HepG2 (cell line): ENCODE measurements around the gene JPH2. TPM values are rescaled to one million over a fixed set of nuclear protein-coding genes. Genes with fewer than 3 reads are reported as not detected.

Experiments
- CENPBD1 ChIP-seq: sonication (generic); formaldehyde crosslinking; IDR thresholded peaks from 2 replicates; pipeline ENCODE4 v1.8.0; 2022; ENCODE audit warnings: missing genetic modification reagents, low read depth, mild to moderate bottlenecking, borderline replicate concordance
- FOXJ3 ChIP-seq: sonication (generic); formaldehyde crosslinking; IDR thresholded peaks from 2 replicates; pipeline ENCODE4 v1.4.0; 2020; ENCODE audit warnings: missing genetic modification reagents, mild to moderate bottlenecking, borderline replicate concordance
- FOXO1 ChIP-seq: sonication (generic); formaldehyde crosslinking; IDR thresholded peaks from 2 replicates; pipeline ENCODE4 v1.4.0; 2020; ENCODE audit warnings: missing genetic modification reagents
- HNF1B ChIP-seq: sonication (generic); formaldehyde crosslinking; IDR thresholded peaks from 2 replicates; pipeline ENCODE4 v1.5.1; 2020; ENCODE audit warnings: mild to moderate bottlenecking, moderate library complexity, missing genetic modification reagents
- HNF4A ChIP-seq: sonication (generic); formaldehyde crosslinking; IDR thresholded peaks from 2 replicates; pipeline ENCODE4 v1.4.0; 2020; ENCODE audit warnings: missing genetic modification reagents
- ONECUT2 ChIP-seq: sonication (generic); formaldehyde crosslinking; IDR thresholded peaks from 2 replicates; pipeline ENCODE4 v1.4.0; 2020; ENCODE audit warnings: missing genetic modification reagents
- REST ChIP-seq, 2 experiments: IDR thresholded peaks; 2 replicates each; pipeline ENCODE4 v1.6.1; 2011 to 2012; ENCODE audit warnings: low read length in 2 of 2, borderline replicate concordance in 1 of 2, low read depth in 1 of 2, mild to moderate bottlenecking in 1 of 2, moderate library complexity in 1 of 2
- RFX3 ChIP-seq: IDR thresholded peaks from 2 replicates; pipeline ENCODE4 v1.6.1; 2016; ENCODE audit warnings: missing biosample characterization, missing genetic modification reagents
- RORA ChIP-seq: sonication (generic); formaldehyde crosslinking; IDR thresholded peaks from 2 replicates; pipeline ENCODE4 v1.5.0; 2020; ENCODE audit warnings: mild to moderate bottlenecking, missing genetic modification reagents, moderate library complexity
- SMAD1 ChIP-seq: sonication (generic); formaldehyde crosslinking; IDR thresholded peaks from 2 replicates; pipeline ENCODE4 v1.4.0; 2020; ENCODE audit warnings: missing genetic modification reagents, low read depth, mild to moderate bottlenecking, borderline replicate concordance
- SPEN ChIP-seq: sonication (generic); formaldehyde crosslinking; IDR thresholded peaks from 2 replicates; pipeline ENCODE4 v1.5.1; 2020; ENCODE audit warnings: low read depth, mild to moderate bottlenecking, missing genetic modification reagents
- SRSF9 ChIP-seq: fragments of 200-400 bp; formaldehyde crosslinking; IDR thresholded peaks from 2 replicates; pipeline ENCODE4 v1.6.1; 2018; ENCODE audit warnings: borderline replicate concordance, mild to moderate bottlenecking, low read depth, low read length; ENCODE audit not compliant: insufficient read depth, poor library complexity, severe bottlenecking
- ZBTB8A ChIP-seq: sonication (generic); formaldehyde crosslinking; IDR thresholded peaks from 2 replicates; pipeline ENCODE4 v1.4.0; 2020; ENCODE audit warnings: mild to moderate bottlenecking, low read depth, missing genetic modification reagents, borderline replicate concordance
- ZFP41 ChIP-seq: sonication (generic); formaldehyde crosslinking; IDR thresholded peaks from 2 replicates; pipeline ENCODE4 v1.4.0; 2020; ENCODE audit warnings: mild to moderate bottlenecking, missing genetic modification reagents, borderline replicate concordance
- ZNF275 ChIP-seq: sonication (generic); formaldehyde crosslinking; IDR thresholded peaks from 2 replicates; pipeline ENCODE4 v1.8.0; 2022; ENCODE audit warnings: missing genetic modification reagents, mild to moderate bottlenecking, inconsistent platforms, borderline replicate concordance
- ZNF598 ChIP-seq: sonication (generic); formaldehyde crosslinking; IDR thresholded peaks from 2 replicates; pipeline ENCODE4 v1.5.1; 2020; ENCODE audit warnings: mild to moderate bottlenecking, missing genetic modification reagents, borderline replicate concordance
- ZNF761 ChIP-seq: sonication (generic); formaldehyde crosslinking; conservative IDR thresholded peaks from 2 replicates; pipeline ENCODE4 v1.4.0; 2020; ENCODE audit warnings: mild to moderate bottlenecking, missing genetic modification reagents
- ZNF776 ChIP-seq: sonication (generic); formaldehyde crosslinking; IDR thresholded peaks from 2 replicates; pipeline ENCODE4 v1.4.0; 2020; ENCODE audit warnings: mild to moderate bottlenecking, missing genetic modification reagents
- ZUFSP ChIP-seq: sonication (generic); formaldehyde crosslinking; IDR thresholded peaks from 2 replicates; pipeline ENCODE4 v1.9.0; 2021; ENCODE audit warnings: missing genetic modification reagents, mild to moderate bottlenecking, borderline replicate concordance
- polyA plus RNA-seq, 8 experiments: library from polyadenylated mRNA; depleted of rRNA in 3 of 8; stranded (reverse) in 7 of 8; unstranded in 1 of 8; fragments of >200 nt; fragmentation: Illumina TruSeq in 4 of 8; extraction: Trizol in 4 of 8; gene quantifications; 2 replicates each; pipeline versions ENCODE4 v1.2.1 to v1.2.3, GENCODE V29; 2011 to 2016; ENCODE audit warnings: low read depth in 4 of 8, missing spikeins in 1 of 8, mixed read lengths in 1 of 8; ENCODE audit not compliant: insufficient read depth in 1 of 8
- total RNA-seq, 5 experiments: library from RNA; depleted of rRNA; stranded (reverse); fragments of >200 nt; fragmentation: Illumina TruSeq; extraction: Trizol; gene quantifications; 2 replicates each; pipeline ENCODE4 v1.2.3, GENCODE V29; 2016; ENCODE audit warnings: low read depth in 1 of 5

Gene JPH2
- total and polyA plus RNA-seq, 2 of the 13 experiments (the other 11 are each of a cell fraction or from before 2014, with no cell fraction given), result 0.42 TPM; not detected in 1

- no peak for TF ChIP-seq FOXJ3
- no peak; the same call in 1 of the 2 replicates for TF ChIP-seq RORA (CRISPR knock-in tag)
- no peak for TF ChIP-seq ZNF776 (CRISPR knock-in tag)
- TF ChIP-seq REST (IDR thresholded peaks at IDR 0.05; ENCODE audit: borderline replicate concordance in 1 of 2, low read depth in 1 of 2, low read length in 2 of 2), result peak; percentile 42 to 86
- 0 out of 2 replicates have a peak, but pooled peaks have one; percentile 20 for TF ChIP-seq HNF4A (CRISPR knock-in tag)
- TF ChIP-seq ONECUT2 (CRISPR knock-in tag), result no peak
- TF ChIP-seq SRSF9, result no peak
- no peak for TF ChIP-seq ZNF761 (CRISPR knock-in tag)
- no peak for TF ChIP-seq ZBTB8A (CRISPR knock-in tag)
- TF ChIP-seq RFX3 (CRISPR knock-in tag), result no peak
- TF ChIP-seq SMAD1, result 0 out of 2 replicates have a peak, but pooled peaks have one; percentile 84
- no peak; the same call in 1 of the 2 replicates for TF ChIP-seq CENPBD1 (CRISPR knock-in tag)
- TF ChIP-seq ZUFSP, result no peak
- TF ChIP-seq ZNF275 (CRISPR knock-in tag), result no peak
- no peak; the same call in 1 of the 2 replicates for TF ChIP-seq ZFP41 (CRISPR knock-in tag)
- peak; percentile 70; the same call in 1 of the 2 replicates for TF ChIP-seq ZNF598
- TF ChIP-seq HNF1B (CRISPR knock-in tag), result peak; percentile 48; the same call in 1 of the 2 replicates
- TF ChIP-seq SPEN, result no peak
- TF ChIP-seq FOXO1 (CRISPR knock-in tag), result peak; percentile 11; the same call in 1 of the 2 replicates
These were observed 22.9 kb upstream of the JPH2 start (continued) for GRCh38 chr20:44209686-44210405.
